ENCODE results near the gene SLC22A16.

The SLC22A16 gene

DNA sequence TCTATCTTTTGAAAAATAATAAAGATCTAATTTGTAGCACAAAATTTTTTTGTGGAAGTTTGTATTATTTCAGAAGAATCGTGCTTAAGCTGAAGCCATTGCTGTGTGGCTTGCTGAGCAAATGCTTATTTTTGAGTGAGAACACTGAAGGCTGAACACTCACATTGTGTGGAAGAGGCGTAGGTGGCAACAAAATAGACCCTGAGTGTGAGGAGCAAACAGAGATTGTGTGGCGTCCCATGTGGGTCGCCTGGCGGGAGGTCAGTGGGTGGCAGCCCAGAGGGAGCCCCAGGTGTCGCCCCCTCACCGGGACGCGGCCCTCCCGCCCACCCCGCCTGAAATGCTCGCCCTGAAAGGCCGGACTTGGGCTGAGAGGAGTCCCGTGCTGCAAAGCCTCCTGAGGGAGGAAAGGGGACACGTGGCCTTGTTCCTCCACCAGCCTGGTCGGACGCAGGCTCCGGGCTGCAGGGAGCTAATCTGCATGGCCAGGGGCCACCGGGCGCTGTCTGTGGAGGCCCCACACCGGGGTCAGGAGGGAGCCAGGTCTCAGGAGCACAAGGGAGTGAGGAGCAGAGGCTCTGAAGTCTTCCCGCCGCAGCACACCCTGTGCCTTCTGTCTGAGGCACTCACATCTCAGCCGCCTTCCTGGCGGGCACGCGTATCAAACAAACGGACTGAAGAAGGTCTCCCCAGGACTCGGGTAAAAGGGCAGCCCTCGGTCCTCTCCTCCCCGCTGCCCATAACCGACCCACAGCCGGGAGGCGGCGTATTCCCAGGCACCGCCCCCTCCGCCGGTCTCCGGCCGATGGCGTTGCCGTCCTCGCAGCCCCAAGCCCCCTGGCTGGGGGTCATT lies 77.0 kb downstream of the SLC22A16 start:
- DNase-seq, result no peak

DNA sequence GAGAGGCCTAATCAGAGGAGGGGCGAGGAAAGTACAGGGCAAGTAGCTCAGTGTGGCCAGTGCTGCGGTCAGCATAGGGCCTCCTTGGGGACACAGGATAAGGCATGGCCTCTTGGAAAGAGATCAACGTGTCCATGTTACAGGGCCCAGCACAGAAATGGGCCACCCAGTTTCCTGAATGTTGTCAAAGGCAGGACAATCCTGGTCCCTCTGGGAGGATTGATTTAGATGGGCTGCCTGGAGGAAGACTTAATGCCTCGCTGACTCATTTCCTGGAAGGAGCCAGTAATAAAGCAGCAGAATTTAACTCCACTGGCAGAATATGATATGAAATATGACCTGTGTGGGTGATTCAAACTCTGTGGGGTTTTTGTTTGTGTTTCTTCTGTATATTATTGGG lies 77.6 kb downstream of the SLC22A16 start:
- DNase-seq, result no peak

DNA sequence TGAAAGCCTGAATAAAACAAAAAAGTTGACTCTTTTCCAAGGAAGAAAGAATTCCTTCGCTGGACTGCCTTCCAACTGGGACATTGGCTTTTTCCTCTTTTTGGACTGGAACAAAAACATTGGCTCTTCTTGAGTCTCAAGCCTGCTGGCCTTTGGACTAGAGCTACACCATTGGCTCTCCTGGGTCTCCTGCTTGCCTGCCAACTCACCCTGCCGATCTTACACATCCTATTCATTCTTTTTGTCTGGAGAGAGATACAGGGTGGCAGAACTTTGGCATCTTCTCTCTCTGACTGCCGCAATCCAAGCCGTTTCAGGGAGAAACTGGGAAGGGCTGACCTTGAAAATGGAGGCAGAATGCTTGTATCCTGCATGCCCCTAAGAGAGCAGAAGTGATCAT lies 81.2 kb downstream of the SLC22A16 start:
- no peak for DNase-seq

DNA sequence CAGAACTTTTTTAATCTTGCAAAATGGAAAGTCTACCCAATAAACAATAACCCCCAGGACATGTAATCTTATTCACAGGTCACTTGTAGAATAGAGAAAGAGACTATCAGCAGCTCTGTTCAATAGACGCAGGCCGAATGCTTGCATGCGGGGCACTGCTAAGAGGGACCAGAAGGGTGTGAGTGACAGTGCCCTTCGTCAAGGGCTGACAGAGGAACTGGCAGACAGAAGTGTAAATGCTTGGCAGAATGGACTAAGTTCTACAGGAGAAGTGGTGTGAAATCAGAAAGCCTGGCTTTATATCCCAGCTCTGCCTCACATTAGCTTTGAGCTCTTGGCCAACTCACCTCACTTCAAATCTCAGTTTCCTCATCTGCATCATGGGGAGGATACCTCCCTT lies 82.0 kb downstream of the SLC22A16 start:
- no peak for DNase-seq

DNA sequence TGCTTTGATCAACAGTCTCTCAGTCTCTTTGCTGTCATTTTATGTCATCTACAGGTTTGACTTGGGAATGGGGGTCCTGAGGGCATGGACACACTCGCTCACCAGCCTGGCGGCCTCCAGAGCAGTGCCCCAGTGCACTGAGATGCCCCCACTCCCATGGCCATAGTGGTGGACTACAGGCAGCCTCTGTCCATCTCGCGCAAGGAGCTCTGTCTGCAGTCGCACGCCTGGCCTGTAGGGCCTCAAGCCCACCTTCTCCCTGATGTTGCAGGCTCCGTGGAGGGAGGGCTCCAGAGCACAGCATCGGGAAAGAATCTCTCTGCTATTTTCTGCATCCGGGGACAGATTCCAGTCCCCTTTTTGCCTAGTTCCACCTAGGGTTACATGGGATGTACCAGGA lies 83.7 kb downstream of the SLC22A16 start:
- DNase-seq, result no peak

DNA sequence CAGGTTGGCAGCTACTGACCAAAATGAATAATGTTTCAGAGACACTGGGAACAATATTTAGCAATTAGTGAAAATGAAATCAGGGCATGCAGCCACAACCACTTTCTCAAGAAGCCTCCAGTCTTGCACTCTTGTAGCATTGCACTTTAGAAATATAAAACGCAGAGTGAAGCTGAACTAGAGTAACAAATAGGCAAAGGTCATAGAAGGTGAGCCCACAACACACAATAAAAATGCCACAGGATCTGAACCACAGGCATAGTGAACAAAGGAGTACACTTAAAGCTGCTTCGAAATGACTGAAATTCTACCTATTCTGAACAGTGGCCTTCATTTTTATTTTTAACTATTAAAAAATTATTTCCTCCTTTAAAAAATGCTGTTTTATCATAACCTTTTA lies 86.0 kb downstream of the SLC22A16 start:
- DNase-seq, result no peak

DNA sequence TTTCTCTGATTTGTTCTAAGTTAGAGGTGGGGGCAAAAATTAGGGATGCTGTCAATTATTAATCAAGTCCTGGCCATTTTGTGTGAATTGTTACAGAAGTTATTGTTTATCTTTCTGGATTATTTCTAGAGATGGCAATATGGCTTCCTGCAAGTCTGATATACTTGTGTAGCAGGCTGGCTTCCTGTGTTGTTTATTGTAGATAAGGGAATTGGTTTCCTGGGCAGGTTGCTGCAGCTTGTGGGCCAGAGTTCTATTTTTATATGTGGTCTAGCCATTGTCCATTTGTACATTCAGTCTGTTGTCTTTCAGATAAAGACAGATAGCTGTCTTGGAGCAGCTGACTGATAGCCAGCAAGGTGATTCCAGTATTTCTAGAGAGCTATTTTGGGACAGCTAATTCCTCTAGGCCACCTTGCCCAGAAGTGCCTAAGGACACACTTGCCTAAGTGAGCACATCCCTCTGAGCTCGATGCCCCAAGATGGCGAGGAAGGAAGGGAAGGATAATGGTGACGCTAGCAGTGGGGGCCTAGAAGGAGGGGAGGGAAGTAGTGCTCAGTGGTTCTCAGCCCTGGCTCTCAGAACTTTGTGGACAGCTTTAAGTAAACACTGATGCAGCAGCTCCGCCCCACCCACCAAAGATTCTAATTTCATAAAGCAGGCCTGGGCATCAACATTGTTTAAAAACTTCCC lies 86.6 kb downstream of the SLC22A16 start:
- no peak for DNase-seq

DNA sequence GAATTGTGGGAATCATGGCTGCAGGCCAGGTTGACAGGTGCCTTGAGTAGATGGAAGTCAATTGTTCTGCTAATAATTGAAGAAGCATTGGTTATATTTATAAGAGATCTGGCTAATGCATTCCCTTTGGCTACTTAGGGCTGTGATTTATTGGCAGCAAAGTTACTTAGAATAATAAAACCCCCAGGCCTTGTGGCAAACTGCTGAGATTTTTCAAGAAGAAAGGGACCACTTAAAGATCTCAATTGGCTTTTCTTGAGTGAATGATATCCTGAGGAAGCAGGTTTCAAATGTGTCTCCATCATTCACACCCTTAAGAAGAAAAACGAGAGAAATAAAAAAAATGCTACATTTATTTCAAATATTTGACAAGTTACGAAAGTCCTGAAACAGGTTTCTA lies 88.4 kb downstream of the SLC22A16 start:
- no peak for DNase-seq

DNA sequence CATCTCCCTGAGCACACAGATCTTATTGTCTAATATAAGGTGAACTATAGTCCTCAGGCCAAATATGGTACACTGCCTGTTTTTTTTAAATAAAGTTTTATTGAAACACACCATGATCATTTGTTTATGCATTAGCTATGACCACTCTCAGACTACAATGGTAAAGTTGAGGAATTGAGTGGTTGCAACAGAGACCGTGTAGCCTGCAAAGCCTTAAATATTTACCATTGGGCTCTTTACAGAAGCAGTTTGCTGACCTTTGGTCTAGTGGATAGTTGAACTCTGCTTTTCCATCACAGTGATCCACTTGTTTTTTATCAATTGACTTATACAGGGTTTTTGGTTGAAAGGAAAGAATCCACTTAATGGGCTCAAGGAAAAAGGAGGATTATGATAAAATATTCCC lies 91.0 kb downstream of the SLC22A16 start:
- DNase-seq, result no peak

DNA sequence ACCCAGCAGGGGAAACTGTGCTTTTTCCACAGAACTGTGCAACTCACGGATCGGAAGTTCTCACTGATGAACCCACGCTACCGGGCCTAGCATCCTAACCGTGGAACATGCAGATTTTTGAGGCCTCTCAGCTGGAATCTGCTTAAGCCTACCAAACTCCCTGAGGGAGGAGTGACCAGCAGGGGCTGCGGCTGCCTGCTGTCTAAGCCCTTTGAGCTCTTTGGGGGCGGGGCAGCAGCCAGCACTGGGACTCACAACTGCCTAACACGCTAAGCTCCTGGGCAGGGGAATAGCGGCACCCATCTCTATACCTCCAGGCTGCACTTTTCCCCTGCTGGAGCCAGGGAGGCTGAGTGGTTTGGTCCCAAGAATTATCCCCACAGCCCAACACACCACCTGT lies 97.9 kb downstream of the SLC22A16 start:
- no peak for DNase-seq

Measured in activated effector memory CD4-positive, alpha-beta T cell treated with anti-CD3 and anti-CD28 coated beads, Interleukin-2, amount 50 U/mL, for 16 hours (primary cell).